HTR-8/SVneo (cell line): ENCODE measurements around the gene OTOA.
"Not testable (repeated sequence)": the region's sequence is repeated elsewhere in the genome, so short reads cannot be mapped to it uniquely, and the experiment has no call there.

Source experiments
- DNase-seq: peaks from one replicate; pipeline ENCODE4 v3.0.0; 2011; ENCODE audit warnings: low spot score, mixed read lengths; ENCODE audit not compliant: insufficient read length
- FAIRE-seq: peaks from 2 replicates; lab custom pipeline; 2011; peaks lifted over from hg19 to GRCh38; lab: Jason Lieb, UNC

The OTOA gene

GRCh38 chr16:21710938-21711337, 47.2 kb downstream of the OTOA start:
- FAIRE-seq (no peak), DNase-seq (no peak)

- DNase-seq = no peak
- no peak for FAIRE-seq
These were observed 50.0 kb downstream of the OTOA start for GRCh38 chr16:21713549-21714368.

GRCh38 chr16:21714369-21714618, 50.5 kb downstream of the OTOA start:
- not testable (repeated sequence) for DNase-seq, FAIRE-seq

GRCh38 chr16:21717608-21718007, 53.8 kb downstream of the OTOA start:
- no peak for DNase-seq
- no peak for FAIRE-seq

- FAIRE-seq (no peak), DNase-seq (no peak)
These were observed 55.5 kb downstream of the OTOA start for GRCh38 chr16:21719283-21719682.

GRCh38 chr16:21720533-21720932, 56.8 kb downstream of the OTOA start:
- no peak for FAIRE-seq
- DNase-seq = no peak

- DNase-seq (no peak), FAIRE-seq (no peak)
These were observed 59.1 kb downstream of the OTOA start for GRCh38 chr16:21722771-21723455.

GRCh38 chr16:21723532-21723931, 59.8 kb downstream of the OTOA start:
- no peak for DNase-seq
- no peak for FAIRE-seq

- DNase-seq (no peak), FAIRE-seq (no peak)
These were observed 63.6 kb downstream of the OTOA start for GRCh38 chr16:21727344-21727743.

GRCh38 chr16:21731233-21731632, 67.5 kb downstream of the OTOA start:
- FAIRE-seq, DNase-seq: not testable (repeated sequence)

GRCh38 chr16:21740637-21741036, 76.9 kb downstream of the OTOA start:
- FAIRE-seq, DNase-seq: not testable (repeated sequence)

- not testable (repeated sequence) for FAIRE-seq
These were observed 92.7 kb downstream of the OTOA start for GRCh38 chr16:21756192-21757079.

GRCh38 chr16:21757080-21757671, 93.4 kb downstream of the OTOA start:
- FAIRE-seq, DNase-seq: not testable (repeated sequence)

More at GRCh38 chr16:21756192-21757079, 92.7 kb downstream of the OTOA start:
- not testable (repeated sequence) for DNase-seq

GRCh38 chr16:21768280-21768679, 104.5 kb downstream of the OTOA start:
- not testable (repeated sequence) for DNase-seq, FAIRE-seq

- DNase-seq, FAIRE-seq: not testable (repeated sequence)
These were observed 105.0 kb downstream of the OTOA start for GRCh38 chr16:21768810-21769209.

- not testable (repeated sequence) for FAIRE-seq, DNase-seq
These were observed 105.5 kb downstream of the OTOA start for GRCh38 chr16:21769284-21769683.

GRCh38 chr16:21770584-21770983, 106.8 kb downstream of the OTOA start:
- FAIRE-seq, DNase-seq: not testable (repeated sequence)

- not testable (repeated sequence) for DNase-seq, FAIRE-seq
These were observed 108.9 kb downstream of the OTOA start for GRCh38 chr16:21772547-21773206.

- FAIRE-seq, DNase-seq: not testable (repeated sequence)
These were observed 109.4 kb downstream of the OTOA start for GRCh38 chr16:21773207-21773553.

GRCh38 chr16:21780525-21780924, 116.8 kb downstream of the OTOA start:
- FAIRE-seq, DNase-seq: not testable (repeated sequence)
